Vagina (tissue), 2 donors: ENCODE results near the gene RAB40C.

Experiments used
- CTCF ChIP-seq, 3 experiments: fragments of 450-650 bp in 2 of 3; fragments of 200-600 bp in 1 of 3; sonication (generic) in 1 of 3; IDR thresholded peaks; one replicate each; pipeline ENCODE4 v1.5.1; 2017 to 2019; ENCODE audit warnings: antibody characterized with exemption in 3 of 3, mild to moderate bottlenecking in 2 of 3, moderate library complexity in 2 of 3
- POLR2AphosphoS5 ChIP-seq, 2 donors: sonication (generic); formaldehyde crosslinking; IDR thresholded peaks; one replicate each; pipeline ENCODE4 v1.9.0; 2017; ENCODE audit warnings: antibody characterized with exemption in 2 of 2, mild to moderate bottlenecking in 2 of 2, low read depth in 1 of 2; ENCODE audit not compliant: insufficient read depth in 1 of 2

GRCh38 chr16:588889-589657 is 793 bp upstream of the RAB40C start:
- TF ChIP-seq CTCF (IDR thresholded peaks at IDR 0.05) (no peak), POLR2AphosphoS5 (IDR thresholded peaks at IDR 0.05; ENCODE audit: insufficient read depth in 1 of 2, low read depth in 1 of 2) (peak; percentile 34 to 85)
